ENCODE data around the gene SLC35A5. TPM values are rescaled to one million over a fixed set of nuclear protein-coding genes. Genes with fewer than 3 reads are reported as not detected.

Gene SLC35A5, protein sequence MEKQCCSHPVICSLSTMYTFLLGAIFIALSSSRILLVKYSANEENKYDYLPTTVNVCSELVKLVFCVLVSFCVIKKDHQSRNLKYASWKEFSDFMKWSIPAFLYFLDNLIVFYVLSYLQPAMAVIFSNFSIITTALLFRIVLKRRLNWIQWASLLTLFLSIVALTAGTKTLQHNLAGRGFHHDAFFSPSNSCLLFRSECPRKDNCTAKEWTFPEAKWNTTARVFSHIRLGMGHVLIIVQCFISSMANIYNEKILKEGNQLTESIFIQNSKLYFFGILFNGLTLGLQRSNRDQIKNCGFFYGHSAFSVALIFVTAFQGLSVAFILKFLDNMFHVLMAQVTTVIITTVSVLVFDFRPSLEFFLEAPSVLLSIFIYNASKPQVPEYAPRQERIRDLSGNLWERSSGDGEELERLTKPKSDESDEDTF
- 11.3 to 17.0 TPM (median 16.0 TPM) in 5 replicates for total RNA-seq (2022; extraction: Qiagen RNA extraction)

DNA sequence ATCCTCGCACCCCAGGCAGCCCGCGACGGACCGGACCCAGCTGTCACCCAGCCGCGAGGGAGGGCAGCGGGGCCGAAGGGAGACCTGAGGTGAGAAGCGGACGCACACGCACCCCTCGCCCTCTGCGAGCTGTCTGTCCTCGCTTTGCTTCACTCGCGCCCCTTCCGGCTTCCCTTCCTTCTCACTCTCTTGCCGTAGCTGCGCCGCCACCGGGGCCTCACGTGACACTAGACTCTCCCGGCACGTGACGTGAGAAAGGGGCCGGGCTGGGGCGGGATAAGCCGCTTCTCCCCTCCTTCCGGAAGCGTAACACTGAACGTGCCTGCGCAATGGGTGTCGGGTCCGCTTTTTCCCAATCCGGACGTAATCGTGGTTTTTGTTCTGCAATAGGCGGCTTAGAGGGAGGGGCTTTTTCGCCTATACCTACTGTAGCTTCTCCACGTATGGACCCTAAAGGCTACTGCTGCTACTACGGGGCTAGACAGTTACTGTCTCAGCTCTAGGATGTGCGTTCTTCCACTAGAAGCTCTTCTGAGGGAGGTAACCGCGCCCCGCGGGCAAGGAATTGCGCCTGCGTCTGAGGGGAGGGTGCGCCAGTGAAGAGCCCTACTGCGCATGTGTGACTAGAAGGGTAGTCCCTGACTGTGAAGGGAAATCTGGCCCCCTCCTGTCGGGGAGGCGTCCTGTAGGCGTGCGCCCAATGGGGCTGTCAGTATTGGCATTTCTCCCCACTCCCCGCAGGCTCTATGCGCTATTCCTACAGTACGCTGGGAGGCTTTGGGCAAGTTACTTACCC is at the start of gene SLC35A5, which contains the start of gene ATG3:
Gene SLC35A5 (plus strand): TSS at position 312 of the 796 bp plus-strand sequence. CDS start 1,359 bp downstream, outside the sequence.
Gene ATG3 (minus strand): TSS at position 229 of the 796 bp plus-strand sequence. CDS start 434 bp downstream, outside the sequence.

Other genes starting within 250 kb of the SLC35A5 start
- not detected in 5 replicates for gene CD200, start 228.9 kb upstream of the SLC35A5 start, total RNA-seq (2022; extraction: Qiagen RNA extraction)
- not detected in 5 replicates for gene BTLA, start 62.6 kb upstream of the SLC35A5 start, total RNA-seq (2022; extraction: Qiagen RNA extraction)
- gene ATG3, start 83 bp upstream of the SLC35A5 start, total RNA-seq (2022; extraction: Qiagen RNA extraction) = 43.3 to 56.3 TPM (median 45.0 TPM) in 5 replicates
- 35.4 to 71.1 TPM (median 52.7 TPM) in 5 replicates for gene CCDC80, start 79.1 kb downstream of the SLC35A5 start, total RNA-seq (2022; extraction: Qiagen RNA extraction)

Measured in A549 treated with Mapracorat at 1 μM for 4 hours (cell line).